Parathyroid adenoma (tissue), 2 donors: ENCODE measurements around the gene CASD1.

Experiments
- H2AFZ ChIP-seq: fragments of 300-600 bp; sonication (generic); one replicate; pipeline ENCODE4 v1.7.0; 2017; ENCODE audit warnings: antibody characterized with exemption, mild to moderate bottlenecking
- H3K27ac ChIP-seq: fragments of 300-600 bp; sonication (generic); one replicate; pipeline ENCODE4 v1.7.0; 2017
- H3K27me3 ChIP-seq: fragments of 300-600 bp; sonication (generic); one replicate; pipeline ENCODE4 v1.7.0; 2017; ENCODE audit warnings: low read length; ENCODE audit not compliant: control insufficient read depth, insufficient read depth
- H3K36me3 ChIP-seq: fragments of 300-600 bp; sonication (generic); one replicate; pipeline ENCODE4 v1.7.0; 2017; ENCODE audit warnings: low read length; ENCODE audit not compliant: control insufficient read depth, insufficient read depth
- H3K4me1 ChIP-seq: fragments of 300-600 bp; sonication (generic); one replicate; pipeline ENCODE4 v1.7.0; 2017; ENCODE audit warnings: control low read depth
- H3K4me2 ChIP-seq: fragments of 300-600 bp; sonication (generic); one replicate; pipeline ENCODE4 v1.7.0; 2017; ENCODE audit warnings: low read length
- H3K4me3 ChIP-seq: fragments of 300-600 bp; sonication (generic); one replicate; pipeline ENCODE4 v1.7.0; 2017; ENCODE audit warnings: low read depth, low read length
- H3K79me2 ChIP-seq: fragments of 300-600 bp; sonication (generic); one replicate; pipeline ENCODE4 v1.7.0; 2017; ENCODE audit warnings: control low read depth
- H3K9ac ChIP-seq: fragments of 300-600 bp; sonication (generic); one replicate; pipeline ENCODE4 v1.7.0; 2017; ENCODE audit warnings: mild to moderate bottlenecking
- H3K9me3 ChIP-seq: fragments of 300-600 bp; sonication (generic); one replicate; pipeline ENCODE4 v1.7.0; 2017; ENCODE audit warnings: low read length; ENCODE audit not compliant: control insufficient read depth
- TF ChIP-seq, protein P1 (sequence below): fragments of 300-600 bp; sonication (generic); IDR thresholded peaks from one replicate; pipeline ENCODE4 v1.7.0; 2017; ENCODE audit warnings: antibody characterized with exemption, mild to moderate bottlenecking
- donor health status: primary hyperparathyroidism.

Gene CASD1

GRCh38 chr7:94507462-94507861, 2.1 kb upstream of the CASD1 start:
- TF ChIP-seq, protein P1, sequence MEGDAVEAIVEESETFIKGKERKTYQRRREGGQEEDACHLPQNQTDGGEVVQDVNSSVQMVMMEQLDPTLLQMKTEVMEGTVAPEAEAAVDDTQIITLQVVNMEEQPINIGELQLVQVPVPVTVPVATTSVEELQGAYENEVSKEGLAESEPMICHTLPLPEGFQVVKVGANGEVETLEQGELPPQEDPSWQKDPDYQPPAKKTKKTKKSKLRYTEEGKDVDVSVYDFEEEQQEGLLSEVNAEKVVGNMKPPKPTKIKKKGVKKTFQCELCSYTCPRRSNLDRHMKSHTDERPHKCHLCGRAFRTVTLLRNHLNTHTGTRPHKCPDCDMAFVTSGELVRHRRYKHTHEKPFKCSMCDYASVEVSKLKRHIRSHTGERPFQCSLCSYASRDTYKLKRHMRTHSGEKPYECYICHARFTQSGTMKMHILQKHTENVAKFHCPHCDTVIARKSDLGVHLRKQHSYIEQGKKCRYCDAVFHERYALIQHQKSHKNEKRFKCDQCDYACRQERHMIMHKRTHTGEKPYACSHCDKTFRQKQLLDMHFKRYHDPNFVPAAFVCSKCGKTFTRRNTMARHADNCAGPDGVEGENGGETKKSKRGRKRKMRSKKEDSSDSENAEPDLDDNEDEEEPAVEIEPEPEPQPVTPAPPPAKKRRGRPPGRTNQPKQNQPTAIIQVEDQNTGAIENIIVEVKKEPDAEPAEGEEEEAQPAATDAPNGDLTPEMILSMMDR, result no peak
- Histone ChIP-seq H3K36me3 (no peaks in the 10 kb centered on the region), H3K4me1 (peaks cover 7% of the 10 kb centered on the region), H3K9ac (no peak overlapping the region), H3K4me2 (no peak overlapping the region), H3K27me3 (no peaks in the 10 kb centered on the region), H3K4me3 (no peak overlapping the region), H3K9me3 (no peaks in the 10 kb centered on the region), H3K27ac (no peak overlapping the region), H3K79me2 (no peaks in the 10 kb centered on the region), H2AFZ (no peak overlapping the region)

- Histone ChIP-seq H3K4me1 (peaks cover 7% of the 10 kb centered on the region), H3K9me3 (no peaks in the 10 kb centered on the region), H3K36me3 (no peaks in the 10 kb centered on the region), H3K9ac (no peak overlapping the region), H3K4me3 (no peak overlapping the region), H3K27ac (no peak overlapping the region), H2AFZ (no peak overlapping the region), H3K4me2 (no peak overlapping the region), H3K27me3 (no peaks in the 10 kb centered on the region), H3K79me2 (no peaks in the 10 kb centered on the region)
- TF ChIP-seq, protein P1, result no peak
Observed at GRCh38 chr7:94507962-94508361, 1.6 kb upstream of the CASD1 start.

- Histone ChIP-seq H3K27me3 (no peaks in the 10 kb centered on the region), H3K36me3 (no peaks in the 10 kb centered on the region), H3K4me1 (peaks cover 13% of the 10 kb centered on the region), H3K4me2 (peak overlapping the region; percentile 82), H3K27ac (peak overlapping the region; percentile 96), H3K4me3 (peak overlapping the region; percentile 67), H3K9ac (peak overlapping the region; percentile 91), H2AFZ (peak overlapping the region; percentile 99), H3K79me2 (peaks cover 5% of the 10 kb centered on the region), H3K9me3 (no peaks in the 10 kb centered on the region)
- TF ChIP-seq, protein P1, result peak; percentile 13
Observed at GRCh38 chr7:94509887-94510581, 425 bp downstream of the CASD1 start.

- Histone ChIP-seq H3K79me2 (peaks cover 5% of the 10 kb centered on the region), H3K4me1 (peaks cover 13% of the 10 kb centered on the region), H2AFZ (peak overlapping the region; percentile 99), H3K4me3 (peak overlapping the region; percentile 67), H3K9ac (peak overlapping the region; percentile 91), H3K9me3 (no peaks in the 10 kb centered on the region), H3K27ac (peak overlapping the region; percentile 96), H3K27me3 (no peaks in the 10 kb centered on the region), H3K4me2 (peak overlapping the region; percentile 78), H3K36me3 (no peaks in the 10 kb centered on the region)
- TF ChIP-seq, protein P1, result no peak
Observed at GRCh38 chr7:94510582-94511496, 1.2 kb downstream of the CASD1 start.
